HG03558 (cell line): ENCODE data around the gene SGCD.

Experiments used
- ATAC-seq: cut with Tn5 transposase; IDR thresholded peaks from one replicate; pipeline ENCODE4 v1.9.1; 2021; ENCODE audit warnings: moderate number of reproducible peaks; ENCODE audit not compliant: unreplicated experiment; ENCODE audit errors: extremely low read depth

The SGCD gene

DNA sequence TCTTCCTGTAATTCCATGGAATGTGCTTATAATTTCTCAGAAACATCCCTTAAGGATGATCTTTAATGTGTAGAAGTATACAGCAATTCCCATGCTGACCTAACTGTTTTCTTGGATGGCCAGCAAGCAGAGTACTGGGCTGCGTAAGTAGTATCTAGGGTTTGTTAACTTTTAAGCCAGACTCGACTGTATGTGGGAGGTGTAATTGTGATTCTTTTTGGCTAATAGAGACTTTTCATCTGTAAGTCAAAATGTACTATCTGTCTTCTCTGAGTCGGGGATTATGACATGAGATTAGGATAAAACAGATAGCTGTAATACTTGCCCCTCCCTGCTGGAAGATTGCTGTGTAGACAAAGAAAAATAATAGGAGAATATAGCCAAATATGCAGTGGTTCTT, 169.3 kb downstream of the SGCD start:
- no peak for ATAC-seq

DNA sequence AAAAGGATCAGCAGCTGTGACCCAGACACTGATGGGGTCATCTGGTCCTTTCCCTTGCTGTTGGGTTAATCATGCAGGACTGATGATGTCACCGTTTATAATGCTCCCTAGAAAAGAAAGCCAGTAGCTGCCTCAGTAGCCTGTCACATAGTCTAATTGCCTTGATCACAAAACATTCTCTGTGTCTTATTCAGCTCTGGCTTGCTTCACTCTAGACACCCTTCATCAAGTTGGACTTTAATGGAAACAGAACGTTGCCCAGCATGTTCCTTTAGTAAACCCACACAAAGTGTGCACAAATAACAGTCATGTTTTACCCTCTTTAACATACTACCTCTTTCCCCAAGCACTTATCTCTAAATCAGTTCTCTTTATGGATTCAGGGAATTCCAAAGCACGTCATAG, 170.8 kb downstream of the SGCD start:
- no peak for ATAC-seq

DNA sequence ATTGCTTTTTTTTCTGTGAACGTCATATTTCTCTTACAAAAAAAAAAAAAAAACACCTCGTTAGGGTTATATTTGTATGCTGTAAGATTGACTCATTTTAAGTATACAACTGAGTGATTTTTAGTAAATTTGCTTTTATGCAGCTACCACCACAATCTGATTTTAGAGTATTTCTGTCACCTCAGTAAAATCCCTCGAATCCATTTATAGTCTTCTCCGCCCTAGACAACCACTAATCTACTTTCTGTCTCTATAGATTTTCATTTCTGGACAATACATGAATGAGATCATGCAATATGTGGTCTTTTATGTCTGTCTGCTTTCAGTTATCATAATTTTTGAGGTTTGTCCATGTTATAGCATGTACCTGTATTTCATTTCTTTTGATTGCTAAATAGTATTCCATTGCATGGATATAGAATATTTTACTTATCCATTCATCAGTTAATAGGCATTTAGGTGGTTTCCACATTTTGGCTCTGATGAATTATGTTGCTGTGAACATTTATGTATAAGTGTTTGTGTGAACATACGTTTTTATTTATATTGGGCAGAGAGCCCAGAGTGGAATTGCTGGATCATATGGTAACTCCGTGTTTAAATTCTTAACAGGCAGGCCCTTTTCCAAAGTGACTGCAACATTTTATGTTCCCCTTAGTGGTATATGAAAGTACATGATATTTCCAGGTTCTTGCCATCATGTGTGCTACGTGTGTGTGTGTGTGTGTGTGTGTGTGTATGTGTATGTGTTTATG, 171.4 kb downstream of the SGCD start:
- ATAC-seq: no peak

DNA sequence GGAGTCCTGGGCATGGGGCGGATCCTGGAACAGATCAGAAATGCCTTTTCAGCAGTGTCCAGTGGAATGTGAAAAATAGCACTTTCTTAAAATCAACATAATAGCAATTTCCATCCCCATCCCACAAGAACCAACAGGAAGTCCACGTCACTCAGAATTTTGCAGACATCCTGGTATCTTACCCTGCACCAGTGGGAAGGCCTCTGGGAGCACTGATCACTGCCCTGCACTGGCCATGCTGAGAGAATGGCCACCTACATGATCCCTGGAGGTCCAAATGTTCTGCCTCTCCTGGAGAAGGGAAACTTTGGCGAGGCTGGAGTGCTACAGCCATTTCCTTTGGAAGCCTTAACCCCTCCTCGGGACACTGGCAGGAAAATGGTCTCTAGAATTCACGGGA, 173.8 kb downstream of the SGCD start:
- no peak for ATAC-seq

DNA sequence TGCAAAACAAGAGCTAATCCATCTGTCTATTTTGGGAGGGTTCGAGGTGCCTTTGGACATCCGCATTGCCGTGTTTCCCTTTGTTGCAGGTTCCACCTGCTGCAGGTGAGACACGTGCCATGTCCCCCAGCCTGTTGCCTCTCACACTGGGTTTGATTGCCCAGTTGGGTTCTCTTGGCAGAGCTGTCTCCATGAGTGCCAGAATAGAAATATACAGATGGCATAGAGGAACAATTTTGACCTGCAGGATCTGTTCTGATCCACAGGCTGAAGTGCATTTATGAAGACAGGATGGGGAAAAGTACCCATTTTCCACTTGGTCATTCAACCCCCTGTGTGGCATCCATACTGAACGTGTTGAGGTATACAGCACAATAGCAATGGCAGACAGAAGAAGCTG, 178.1 kb downstream of the SGCD start:
- no peak for ATAC-seq

DNA sequence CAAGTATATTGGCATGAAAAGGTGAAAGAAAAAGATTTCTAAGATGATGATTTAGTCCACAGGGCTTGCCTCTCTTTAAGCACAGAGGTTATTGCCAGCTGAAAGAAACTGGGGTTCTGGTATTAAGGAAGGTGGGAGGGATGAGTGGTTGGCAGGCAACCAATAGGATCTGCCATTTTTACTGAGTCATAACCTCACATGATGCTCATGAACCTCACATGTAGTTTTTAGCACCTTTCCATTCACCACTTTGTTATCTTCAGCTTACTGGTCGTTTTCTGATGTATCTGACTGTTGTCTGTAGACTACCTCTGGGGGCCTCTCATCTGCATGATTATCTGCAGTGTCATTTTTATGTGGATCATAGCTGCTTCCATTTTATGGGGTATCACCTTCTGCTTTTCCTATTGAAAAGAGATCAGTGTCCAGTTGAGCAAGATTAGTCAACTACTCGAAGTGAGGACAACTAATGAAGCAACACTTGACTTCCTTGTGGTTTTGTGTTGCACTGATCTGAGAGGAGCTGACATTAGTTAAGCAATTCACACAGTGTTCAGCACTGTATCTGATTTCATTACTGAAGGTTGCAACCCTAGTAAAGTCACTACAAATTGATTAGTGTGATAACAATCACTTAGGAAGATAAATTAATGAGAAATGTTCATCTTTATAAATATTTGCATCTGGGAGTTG, 186.3 kb downstream of the SGCD start:
- ATAC-seq: no peak

DNA sequence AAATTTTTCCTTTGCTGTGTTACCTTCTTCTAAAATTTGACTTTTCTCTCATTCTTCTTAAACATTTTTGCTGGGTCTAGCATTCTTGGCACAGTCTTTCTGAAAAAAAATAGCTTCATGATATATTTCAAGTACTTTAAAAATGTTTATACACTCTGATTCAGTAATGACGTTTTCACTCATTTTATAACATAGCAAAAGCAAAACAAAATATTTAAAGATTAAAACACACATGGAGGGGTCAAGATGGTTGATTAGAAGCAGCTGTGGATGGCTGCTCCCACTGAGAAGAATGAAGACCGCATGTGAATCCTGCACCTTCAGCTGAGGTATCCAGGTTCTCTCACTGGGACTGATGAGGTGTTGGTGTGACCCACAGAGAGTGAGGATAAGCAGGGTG, 188.2 kb downstream of the SGCD start:
- no peak for ATAC-seq

DNA sequence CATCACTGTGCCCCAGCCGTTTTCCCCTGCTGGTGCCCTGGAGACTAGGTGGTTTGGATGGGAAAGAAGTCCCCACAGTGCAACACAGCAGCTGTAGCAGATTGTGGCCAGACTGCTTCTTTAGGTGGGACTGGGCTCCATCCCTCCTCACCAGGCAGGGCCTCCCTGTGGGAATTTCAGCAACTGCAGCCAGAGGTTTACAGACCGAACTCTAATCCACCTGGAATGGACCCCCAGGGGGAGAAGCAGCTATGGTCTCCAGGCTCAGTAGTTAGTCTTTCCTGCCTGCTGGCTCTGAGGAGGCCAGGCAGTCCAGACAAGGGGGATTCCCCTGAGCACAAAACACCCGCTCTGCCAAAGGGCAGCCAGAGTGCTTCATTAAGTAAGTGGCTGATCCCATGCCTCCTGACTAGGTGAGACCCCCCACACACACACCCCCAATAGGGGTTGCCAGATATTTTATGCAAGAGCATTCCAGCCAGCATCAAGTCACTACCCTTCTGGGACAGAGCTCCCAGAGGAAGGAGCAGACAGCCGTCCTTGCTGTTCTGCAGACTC, 188.9 kb downstream of the SGCD start:
- ATAC-seq: no peak

DNA sequence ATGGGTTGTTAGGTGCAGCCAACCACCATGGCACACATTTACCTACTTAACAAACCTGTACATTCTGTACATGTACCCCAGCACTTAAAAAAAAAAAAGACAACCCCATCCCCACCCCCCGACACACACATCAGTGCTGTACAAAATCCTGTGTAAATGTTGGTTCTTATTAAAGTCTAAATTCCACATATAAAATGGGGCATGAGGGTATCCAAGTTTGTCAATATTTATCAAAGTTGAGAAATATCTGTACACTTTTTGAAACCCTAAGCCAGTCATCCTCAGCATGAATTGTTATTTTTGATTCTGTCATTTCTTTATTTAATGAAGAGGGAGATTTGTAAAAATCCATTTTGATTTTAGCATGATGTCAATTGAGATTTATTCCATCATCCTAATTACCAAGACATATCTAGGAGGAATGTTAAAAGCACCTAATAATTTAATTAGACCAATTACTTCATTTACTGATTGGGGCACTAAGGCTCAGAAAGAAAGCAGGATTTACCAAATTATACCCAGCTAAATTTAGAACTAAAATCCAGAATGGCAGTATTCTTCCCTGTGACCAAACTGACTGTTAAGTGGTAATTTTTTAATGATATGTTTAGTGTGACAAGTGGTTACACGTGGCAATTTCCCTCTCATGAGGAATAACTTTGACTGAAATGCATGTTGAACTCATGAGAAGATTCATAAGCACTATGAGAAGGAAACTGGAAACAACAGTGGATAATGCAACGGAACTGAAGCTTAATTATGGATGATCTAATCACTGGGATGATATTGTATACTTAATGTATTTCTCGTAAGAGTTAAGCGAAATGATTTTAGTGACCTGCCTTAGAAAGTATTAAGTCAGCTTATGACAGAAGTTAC, 195.9 kb downstream of the SGCD start:
- no peak for ATAC-seq

DNA sequence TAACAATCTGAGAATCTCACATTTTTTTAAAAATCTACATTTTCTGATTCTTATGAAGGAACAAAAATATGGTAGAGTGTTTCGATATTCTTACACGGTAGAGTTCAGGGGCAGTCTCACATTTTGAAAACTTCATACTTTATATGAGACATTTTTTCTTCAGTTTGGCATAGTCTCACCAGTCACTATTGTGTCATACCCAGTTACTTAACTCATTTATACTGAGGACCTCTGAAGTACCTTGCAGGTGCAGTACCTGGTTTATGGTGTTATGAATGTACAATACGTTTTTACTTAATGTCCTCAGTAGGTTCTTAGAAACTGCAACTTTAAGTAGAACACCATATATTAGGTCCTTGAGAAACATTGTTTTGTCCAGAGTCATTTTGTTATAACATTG, 196.6 kb downstream of the SGCD start:
- ATAC-seq: no peak

DNA sequence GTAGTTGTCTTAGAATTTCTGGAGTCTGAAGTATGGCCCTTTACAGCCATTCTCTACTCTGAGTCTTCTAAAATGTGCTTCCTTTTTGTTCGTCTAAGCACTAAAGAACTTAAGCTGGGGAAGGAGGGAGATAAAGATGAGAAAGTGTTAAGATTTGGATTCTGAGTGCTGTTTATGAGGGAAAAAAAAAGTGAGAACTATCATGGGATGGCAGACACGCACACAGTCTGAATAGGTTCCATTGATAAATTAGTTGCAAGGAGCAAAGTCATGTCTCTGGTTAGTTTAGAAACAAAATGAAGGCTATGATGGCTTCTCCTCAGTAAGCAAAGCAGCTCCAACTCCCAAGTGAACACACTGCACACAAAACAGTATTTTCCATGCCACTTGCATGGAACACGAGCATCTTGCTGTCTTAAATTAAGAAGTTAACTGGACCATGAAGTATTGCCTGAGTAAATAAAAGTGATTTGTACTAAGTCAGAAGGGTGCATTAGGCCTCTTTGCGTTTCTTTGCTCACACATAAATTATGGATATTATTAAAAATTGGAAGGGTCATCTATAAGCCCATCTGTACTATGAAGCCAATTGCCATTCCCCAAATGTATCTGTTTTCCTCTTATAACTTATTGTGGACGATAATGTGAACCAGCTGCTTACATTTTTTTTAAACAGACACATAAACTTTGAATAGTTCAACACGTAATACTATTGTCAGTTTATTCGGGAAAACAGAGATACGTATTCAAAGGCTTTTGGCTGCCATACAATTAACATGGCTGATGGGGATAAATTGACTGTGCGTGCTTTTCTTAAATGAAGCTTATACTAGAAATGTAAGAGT, 199.3 kb downstream of the SGCD start:
- no peak for ATAC-seq

DNA sequence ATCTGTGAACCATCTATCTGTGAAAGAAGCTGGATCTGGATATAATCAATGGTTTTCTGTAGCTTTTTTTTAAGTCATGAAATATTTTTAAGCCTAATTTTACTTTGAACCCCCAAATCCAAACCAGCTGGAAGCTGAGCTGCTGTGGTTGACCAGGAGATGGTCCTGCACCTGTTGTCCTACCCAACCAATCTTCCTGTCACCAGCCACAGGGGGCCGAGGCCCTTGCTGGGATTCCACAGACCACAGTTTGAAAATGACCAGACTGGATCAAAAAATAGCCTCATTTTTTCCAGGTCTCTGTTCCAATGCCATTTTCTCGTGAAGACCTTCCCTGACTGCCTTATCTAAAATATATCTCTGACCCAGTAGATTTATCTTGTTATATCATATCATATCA, 200.6 kb downstream of the SGCD start:
- ATAC-seq: no peak

DNA sequence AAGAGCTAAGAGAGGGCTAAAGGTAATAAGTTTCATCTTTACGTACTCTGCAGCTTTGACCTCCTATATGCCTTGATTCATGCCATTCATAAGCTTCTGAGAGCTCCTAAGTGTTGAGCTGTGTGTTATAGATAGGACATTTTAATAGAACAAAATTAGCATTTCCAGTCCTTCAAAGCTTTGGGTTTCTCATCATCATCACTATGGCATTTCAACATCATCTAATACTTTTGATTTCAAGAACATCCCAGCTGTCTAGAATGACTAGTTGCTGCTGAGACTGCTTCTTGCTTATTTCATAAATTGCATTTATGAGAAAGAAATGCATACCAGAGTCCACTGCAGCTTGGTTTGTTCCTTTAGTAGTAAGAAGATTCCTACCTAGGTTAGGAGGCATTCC, 201.7 kb downstream of the SGCD start:
- ATAC-seq: no peak

DNA sequence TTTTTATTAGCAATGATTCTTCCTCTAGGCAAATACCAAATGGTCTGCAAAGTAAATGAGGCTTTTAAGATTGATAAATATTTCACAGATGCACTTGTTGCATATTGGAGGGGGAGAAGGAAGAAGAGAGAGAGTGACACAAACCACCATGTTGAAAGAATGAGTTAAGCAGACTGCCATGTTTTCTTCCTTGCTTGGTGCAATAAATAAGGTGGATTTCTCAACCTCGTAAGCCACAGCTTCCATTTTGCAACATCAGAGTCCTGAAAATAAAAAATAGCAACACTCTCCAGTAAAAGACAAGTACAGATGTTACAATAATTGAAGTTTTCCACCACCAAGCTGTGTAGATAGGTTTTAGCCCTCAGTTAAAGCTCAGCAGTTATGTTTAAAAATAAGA, 202.9 kb downstream of the SGCD start:
- ATAC-seq: no peak

DNA sequence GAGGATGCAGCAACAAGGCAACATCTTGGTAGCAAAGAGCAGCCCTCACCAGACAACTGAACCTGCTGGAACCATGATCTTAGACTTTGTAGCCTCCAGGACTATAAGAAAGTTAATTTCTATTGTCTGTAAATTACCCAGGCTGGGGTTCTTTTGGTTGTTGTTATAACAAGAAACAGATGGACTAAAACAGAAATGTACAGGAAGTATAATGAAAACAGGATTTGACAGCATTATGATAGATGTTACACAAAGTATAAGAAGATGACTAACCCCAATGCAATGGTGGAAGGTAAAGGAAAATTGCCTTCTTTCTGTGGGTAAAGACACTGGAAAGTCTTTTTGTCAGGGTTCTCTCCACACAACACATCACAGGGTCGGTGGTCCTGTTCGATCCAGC, 204.2 kb downstream of the SGCD start:
- no peak for ATAC-seq

DNA sequence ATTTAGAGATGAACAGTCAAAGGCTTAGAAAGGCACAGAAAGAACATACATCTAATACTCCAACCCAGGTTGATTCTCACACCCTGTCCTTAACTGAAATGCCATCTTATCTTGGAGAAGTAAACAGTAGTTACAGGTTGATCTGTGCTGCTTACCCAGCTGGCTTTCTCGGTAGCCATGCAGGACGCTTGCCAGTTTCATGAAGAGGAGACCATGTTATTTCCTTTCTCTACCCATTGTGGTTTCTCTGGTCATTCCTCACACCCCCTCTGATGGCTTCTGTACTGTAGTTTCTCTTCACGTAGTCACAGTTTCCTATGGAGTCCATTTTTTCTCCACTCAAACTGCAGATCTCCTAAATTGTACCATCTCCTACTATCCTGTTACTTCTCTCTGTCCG, 206.0 kb downstream of the SGCD start:
- no peak for ATAC-seq

DNA sequence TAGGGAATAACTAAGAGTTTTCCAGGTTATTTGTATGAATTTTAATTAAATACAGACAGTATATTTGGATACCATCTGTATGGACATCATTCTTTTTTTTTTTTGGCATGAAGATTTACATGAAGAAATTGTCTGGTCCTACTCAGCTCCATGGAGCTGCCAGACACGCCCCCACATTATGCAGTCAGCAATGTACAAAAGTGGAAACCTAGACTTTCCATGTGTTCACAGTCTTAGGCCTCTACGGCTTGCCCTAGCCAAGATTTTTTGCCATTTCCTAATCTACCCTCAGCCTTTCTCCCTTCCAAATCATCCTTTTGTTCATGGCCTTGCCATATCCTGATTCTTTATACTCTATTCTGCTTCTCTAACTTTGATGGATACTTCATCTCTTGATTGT, 207.1 kb downstream of the SGCD start:
- ATAC-seq: no peak

DNA sequence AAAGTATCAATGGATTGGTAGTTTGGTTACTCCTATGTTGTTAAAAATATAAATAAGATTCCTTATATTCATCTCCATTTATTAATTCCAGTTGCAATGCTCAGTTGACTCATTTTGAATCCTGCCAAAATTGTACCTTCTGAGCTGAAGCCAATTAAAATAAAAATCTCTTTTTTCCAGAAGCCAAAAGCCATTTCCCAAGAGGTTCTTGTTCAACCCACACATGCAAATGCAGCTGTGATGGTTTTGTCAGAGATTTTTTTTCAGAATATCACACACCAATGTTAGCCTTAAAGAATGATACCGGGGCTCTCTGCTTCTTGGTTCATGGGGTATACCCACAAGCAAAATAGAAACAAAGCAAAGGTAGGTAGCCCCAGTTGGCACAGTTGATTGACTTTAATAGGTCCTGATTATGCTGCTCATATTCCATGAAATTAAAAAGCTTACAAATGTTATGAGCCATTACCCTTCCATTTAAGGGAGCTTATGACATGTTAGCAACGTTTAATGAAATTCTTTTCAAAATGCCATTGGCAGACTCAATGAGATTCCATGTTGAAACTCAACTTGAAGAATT, 208.0 kb downstream of the SGCD start:
- ATAC-seq: no peak

DNA sequence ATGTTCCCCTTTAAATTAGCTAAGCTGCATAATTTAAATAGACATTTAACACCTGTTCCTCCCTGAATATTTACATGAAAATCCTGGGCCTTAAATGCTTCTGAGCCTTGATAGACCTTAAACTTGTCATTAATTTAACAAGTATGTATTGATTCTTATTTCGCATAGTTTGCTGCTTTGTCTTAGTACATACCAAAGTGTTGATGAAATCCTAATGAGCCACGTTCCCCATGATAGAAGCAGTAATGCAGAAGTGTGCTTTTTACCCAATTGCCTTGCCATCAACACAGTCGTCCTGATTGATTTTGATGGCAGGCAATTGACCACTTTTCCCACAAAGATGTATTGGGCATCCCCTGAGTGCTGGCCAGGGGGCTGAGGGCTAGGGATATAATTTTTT, 213.5 kb downstream of the SGCD start:
- ATAC-seq: no peak

DNA sequence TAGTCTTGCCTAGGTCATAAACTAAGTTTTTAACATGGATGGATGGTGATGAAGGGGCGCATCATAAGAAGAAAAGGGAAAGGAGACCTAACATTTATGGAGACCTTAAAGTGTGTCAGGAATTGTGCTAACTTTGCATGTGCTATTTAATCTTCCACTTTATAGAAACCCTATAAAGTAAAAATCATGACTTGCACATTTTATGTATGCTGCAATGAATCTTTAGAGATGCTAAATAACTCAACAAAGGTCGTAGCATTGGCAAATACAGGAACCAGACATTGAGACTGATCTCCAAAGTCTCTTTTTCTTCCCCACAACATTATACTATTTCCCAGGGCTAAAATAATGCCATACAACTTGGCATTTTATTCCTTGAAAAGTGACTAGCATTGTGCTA, 214.6 kb downstream of the SGCD start:
- no peak for ATAC-seq
